PFSK-1 (cell line): Measurements from ENCODE around the gene AUTS2.

ENCODE experiments used
- FOXP2 ChIP-seq: optimal IDR thresholded peaks from 2 replicates; pipeline ENCODE3; 2011; ENCODE audit warnings: borderline replicate concordance, control low read depth, inconsistent platforms; ENCODE audit not compliant: insufficient read depth; ENCODE audit errors: extremely low read length, extremely low read depth
- POLR2AphosphoS5 ChIP-seq: IDR thresholded peaks from 2 replicates; pipeline ENCODE4 v1.6.1; 2012; ENCODE audit warnings: low read depth, mild to moderate bottlenecking, control low read depth, low read length, moderate library complexity
- SIN3A ChIP-seq: IDR thresholded peaks from 2 replicates; pipeline ENCODE4 v1.6.1; 2012; ENCODE audit warnings: mild to moderate bottlenecking, low read length, moderate library complexity, borderline replicate concordance; ENCODE audit not compliant: insufficient read depth
- TAF1 ChIP-seq: IDR thresholded peaks from 2 replicates; pipeline ENCODE4 v1.6.1; 2012; ENCODE audit warnings: low read length, control low read depth, borderline replicate concordance; ENCODE audit not compliant: insufficient read depth
- TF ChIP-seq, protein P1 (sequence below), 2 experiments: IDR thresholded peaks; 2 replicates each; pipeline versions ENCODE4 v1.6.1 to v1.8.0; 2011 to 2012; ENCODE audit warnings: low read depth in 2 of 2, low read length in 2 of 2, control low read depth in 1 of 2, inconsistent platforms in 1 of 2, mild to moderate bottlenecking in 1 of 2, moderate library complexity in 1 of 2; ENCODE audit not compliant: insufficient read depth in 1 of 2

AUTS2 gene

DNA sequence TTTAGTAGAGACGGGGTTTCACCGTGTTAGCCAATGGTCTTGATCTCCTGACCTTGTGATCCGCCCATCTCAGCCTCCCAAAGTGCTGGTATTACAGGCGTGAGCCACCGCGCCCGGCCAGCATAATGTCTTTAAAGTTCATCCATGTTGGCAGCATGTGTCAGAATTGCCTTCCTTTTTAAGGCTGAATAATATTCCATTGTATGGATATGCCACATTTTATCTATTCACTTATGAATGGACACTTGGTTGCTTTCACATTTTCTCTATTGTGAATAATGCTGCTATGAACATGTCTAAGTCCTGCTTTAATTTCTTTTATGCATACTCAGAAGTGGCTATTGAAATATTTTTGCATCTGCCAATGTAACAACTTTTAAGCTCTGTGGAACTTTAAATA lies 779.7 kb downstream of the AUTS2 start:
- TF ChIP-seq SIN3A (no peak), POLR2AphosphoS5 (no peak), TAF1 (no peak), FOXP2 (no peak)
- TF ChIP-seq, protein P1, sequence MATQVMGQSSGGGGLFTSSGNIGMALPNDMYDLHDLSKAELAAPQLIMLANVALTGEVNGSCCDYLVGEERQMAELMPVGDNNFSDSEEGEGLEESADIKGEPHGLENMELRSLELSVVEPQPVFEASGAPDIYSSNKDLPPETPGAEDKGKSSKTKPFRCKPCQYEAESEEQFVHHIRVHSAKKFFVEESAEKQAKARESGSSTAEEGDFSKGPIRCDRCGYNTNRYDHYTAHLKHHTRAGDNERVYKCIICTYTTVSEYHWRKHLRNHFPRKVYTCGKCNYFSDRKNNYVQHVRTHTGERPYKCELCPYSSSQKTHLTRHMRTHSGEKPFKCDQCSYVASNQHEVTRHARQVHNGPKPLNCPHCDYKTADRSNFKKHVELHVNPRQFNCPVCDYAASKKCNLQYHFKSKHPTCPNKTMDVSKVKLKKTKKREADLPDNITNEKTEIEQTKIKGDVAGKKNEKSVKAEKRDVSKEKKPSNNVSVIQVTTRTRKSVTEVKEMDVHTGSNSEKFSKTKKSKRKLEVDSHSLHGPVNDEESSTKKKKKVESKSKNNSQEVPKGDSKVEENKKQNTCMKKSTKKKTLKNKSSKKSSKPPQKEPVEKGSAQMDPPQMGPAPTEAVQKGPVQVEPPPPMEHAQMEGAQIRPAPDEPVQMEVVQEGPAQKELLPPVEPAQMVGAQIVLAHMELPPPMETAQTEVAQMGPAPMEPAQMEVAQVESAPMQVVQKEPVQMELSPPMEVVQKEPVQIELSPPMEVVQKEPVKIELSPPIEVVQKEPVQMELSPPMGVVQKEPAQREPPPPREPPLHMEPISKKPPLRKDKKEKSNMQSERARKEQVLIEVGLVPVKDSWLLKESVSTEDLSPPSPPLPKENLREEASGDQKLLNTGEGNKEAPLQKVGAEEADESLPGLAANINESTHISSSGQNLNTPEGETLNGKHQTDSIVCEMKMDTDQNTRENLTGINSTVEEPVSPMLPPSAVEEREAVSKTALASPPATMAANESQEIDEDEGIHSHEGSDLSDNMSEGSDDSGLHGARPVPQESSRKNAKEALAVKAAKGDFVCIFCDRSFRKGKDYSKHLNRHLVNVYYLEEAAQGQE (IDR thresholded peaks at IDR 0.05; ENCODE audit: insufficient read depth in 1 of 2, low read depth in 2 of 2, low read length in 2 of 2), result no peak

- TF ChIP-seq FOXP2, result no peak
- no peak for TF ChIP-seq POLR2AphosphoS5
- TF ChIP-seq, protein P1 (IDR thresholded peaks at IDR 0.05; ENCODE audit: insufficient read depth in 1 of 2, low read depth in 2 of 2, low read length in 2 of 2), result no peak
- TF ChIP-seq TAF1, result no peak
- TF ChIP-seq SIN3A, result no peak
These were observed 780.9 kb downstream of the AUTS2 start for GRCh38 chr7:70379210-70379609.

GRCh38 chr7:70380421-70381015 lies 782.2 kb downstream of the AUTS2 start:
- TF ChIP-seq, protein P1 (IDR thresholded peaks at IDR 0.05; ENCODE audit: insufficient read depth in 1 of 2, low read depth in 2 of 2, low read length in 2 of 2), result no peak
- TF ChIP-seq TAF1 (no peak), FOXP2 (no peak), SIN3A (no peak), POLR2AphosphoS5 (no peak)

DNA sequence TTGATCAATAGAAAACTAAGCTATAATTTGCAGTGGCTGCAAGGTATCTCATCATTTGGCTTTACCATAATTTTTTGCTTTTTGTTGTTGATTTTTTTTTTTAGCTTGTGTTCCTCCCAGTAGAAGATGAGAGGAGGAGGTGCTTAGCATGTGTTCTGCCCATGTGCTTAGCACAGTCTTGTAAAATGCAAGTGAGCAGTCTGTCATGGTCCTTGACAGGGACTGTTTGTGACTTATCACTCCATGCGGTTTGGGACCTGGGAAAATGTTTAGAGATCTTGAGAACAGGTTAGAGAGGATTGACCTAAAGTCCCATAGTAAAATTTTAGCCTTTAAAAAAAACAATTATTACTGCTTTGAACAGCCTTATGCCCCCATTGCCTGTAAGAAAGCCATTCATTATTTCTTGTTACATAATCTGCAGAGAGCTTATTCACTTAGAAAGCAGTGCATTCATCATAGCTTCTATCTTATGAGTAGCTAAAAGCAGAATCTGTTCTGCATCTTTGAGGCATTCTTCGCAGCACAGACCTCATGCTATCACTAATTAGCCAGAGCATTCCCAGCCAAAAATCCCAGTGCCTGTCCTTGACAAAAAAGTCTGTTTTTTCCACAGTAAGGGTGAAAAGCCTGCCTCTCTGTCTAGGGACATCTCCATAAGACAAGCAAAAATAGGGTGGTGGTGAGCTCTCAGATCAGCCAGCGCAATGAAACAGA lies 784.9 kb downstream of the AUTS2 start:
- no peak for TF ChIP-seq TAF1
- no peak for TF ChIP-seq FOXP2
- TF ChIP-seq SIN3A, result no peak
- TF ChIP-seq, protein P1 (IDR thresholded peaks at IDR 0.05; ENCODE audit: insufficient read depth in 1 of 2, low read depth in 2 of 2, low read length in 2 of 2), result no peak
- no peak for TF ChIP-seq POLR2AphosphoS5

DNA sequence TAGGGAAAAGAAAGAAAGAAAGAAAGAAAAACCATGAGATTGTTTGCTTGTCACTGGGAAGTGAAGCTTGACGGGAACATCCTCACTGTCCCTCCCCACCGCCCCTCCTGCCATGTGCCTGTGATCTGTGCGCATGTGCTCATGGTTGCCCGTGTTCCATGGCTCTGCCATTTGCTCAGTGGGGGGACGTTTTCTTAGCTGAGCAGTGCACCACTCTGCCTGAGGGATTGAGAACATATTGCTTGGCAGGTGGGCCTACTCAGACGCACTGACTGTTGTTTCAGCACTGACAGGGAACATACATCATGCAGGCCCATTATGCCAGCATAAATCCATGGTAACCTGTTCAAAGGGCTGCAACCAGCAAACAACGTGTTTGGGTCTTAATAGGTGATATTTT lies 785.7 kb downstream of the AUTS2 start:
- TF ChIP-seq SIN3A (no peak), FOXP2 (no peak), TAF1 (no peak), POLR2AphosphoS5 (no peak)
- TF ChIP-seq, protein P1 (IDR thresholded peaks at IDR 0.05; ENCODE audit: insufficient read depth in 1 of 2, low read depth in 2 of 2, low read length in 2 of 2), result no peak
